GM23338 (cell line): ENCODE results near the gene WDR45B.

ENCODE experiments used
- EZH2phosphoT487 ChIP-seq: fragments of 200-600 bp; sonication (generic); IDR thresholded peaks from one replicate; pipeline ENCODE4 v1.8.1; 2018; ENCODE audit warnings: antibody characterized with exemption; ENCODE audit not compliant: unreplicated experiment
- TF ChIP-seq, protein P1 (sequence below), 2 experiments: fragments of 200-600 bp in 1 of 2; sonication (generic) in 1 of 2; conservative IDR thresholded peaks; 2 replicates each; pipeline versions ENCODE4 v1.5.1 to v1.6.1; 2016 to 2017; ENCODE audit warnings: antibody characterized with exemption in 2 of 2, low read depth in 2 of 2, mild to moderate bottlenecking in 2 of 2, moderate library complexity in 1 of 2

DNA sequence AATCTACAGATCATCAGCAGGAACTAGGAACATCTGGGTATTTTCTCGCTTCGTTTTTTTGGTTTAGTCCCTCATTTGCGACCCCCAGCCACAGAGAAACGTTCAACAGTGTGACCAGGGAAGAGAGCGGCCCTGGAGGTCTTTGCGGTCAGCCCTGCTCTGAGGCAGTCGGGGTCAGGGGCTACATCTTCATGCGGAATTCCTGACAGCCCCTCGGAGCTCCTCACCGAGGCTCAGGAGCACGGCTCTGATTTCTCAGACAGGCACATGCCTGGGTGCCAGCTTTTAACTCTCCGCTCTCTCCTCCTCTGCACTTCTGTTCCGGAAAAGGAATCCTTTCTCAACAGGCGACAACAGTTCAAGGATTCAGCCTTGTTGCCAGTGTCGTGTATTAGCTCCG lies 8.0 kb upstream of the WDR45B start:
- TF ChIP-seq, protein P1, sequence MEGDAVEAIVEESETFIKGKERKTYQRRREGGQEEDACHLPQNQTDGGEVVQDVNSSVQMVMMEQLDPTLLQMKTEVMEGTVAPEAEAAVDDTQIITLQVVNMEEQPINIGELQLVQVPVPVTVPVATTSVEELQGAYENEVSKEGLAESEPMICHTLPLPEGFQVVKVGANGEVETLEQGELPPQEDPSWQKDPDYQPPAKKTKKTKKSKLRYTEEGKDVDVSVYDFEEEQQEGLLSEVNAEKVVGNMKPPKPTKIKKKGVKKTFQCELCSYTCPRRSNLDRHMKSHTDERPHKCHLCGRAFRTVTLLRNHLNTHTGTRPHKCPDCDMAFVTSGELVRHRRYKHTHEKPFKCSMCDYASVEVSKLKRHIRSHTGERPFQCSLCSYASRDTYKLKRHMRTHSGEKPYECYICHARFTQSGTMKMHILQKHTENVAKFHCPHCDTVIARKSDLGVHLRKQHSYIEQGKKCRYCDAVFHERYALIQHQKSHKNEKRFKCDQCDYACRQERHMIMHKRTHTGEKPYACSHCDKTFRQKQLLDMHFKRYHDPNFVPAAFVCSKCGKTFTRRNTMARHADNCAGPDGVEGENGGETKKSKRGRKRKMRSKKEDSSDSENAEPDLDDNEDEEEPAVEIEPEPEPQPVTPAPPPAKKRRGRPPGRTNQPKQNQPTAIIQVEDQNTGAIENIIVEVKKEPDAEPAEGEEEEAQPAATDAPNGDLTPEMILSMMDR (conservative IDR thresholded peaks at IDR 0.05; ENCODE audit: low read depth in 2 of 2) = no peak
- no peak for TF ChIP-seq EZH2phosphoT487
